ENCODE results near the gene CPT1B. TPM values are rescaled to one million over a fixed set of nuclear protein-coding genes. Genes with fewer than 3 reads are reported as not detected.

CPT1B gene
- total and polyA plus RNA-seq, 2 of the 4 experiments (the other 2 are of a cell fraction) = 0.36 to 1.8 TPM

DNA sequence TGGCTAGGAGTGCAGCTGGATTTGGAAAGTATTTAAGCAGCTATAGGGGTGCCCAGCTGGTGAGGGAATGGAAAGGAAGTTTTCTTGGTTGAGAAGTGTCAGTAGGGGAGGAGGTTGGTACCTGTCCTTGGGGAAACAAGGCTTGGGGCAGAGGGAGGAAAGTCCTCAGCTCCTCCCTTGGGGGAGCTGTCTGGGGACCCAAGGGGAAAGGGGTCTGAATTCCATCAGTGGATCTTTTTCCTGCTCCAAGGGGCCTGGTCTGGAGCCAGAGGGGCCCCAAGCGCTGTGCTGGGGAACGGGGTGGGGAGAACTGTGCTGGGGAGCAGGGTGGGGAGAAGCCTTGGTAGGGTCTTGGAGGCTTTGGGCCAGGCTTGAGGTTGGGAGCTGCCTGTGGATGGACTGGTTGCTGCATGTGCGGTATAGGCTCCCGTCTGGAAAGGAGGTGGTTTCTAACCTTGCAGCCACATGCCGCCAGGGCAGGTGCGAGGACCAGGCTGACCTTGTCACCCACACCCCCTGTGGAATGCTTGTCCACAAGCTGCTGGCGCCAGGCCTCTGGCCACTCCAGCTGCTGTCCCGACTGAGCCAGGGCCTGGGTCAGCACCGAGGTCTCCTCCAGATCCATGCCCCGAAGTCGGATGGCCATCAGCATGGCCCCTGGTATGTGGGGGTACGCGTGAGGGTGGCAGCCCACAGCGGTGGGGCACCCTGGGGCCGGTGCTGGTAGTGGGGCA is 49.4 kb downstream of the CPT1B start (continued):
- no peak for TF ChIP-seq CEBPB (IDR thresholded peaks at IDR 0.05; ENCODE audit: low read depth, low read length)

DNA sequence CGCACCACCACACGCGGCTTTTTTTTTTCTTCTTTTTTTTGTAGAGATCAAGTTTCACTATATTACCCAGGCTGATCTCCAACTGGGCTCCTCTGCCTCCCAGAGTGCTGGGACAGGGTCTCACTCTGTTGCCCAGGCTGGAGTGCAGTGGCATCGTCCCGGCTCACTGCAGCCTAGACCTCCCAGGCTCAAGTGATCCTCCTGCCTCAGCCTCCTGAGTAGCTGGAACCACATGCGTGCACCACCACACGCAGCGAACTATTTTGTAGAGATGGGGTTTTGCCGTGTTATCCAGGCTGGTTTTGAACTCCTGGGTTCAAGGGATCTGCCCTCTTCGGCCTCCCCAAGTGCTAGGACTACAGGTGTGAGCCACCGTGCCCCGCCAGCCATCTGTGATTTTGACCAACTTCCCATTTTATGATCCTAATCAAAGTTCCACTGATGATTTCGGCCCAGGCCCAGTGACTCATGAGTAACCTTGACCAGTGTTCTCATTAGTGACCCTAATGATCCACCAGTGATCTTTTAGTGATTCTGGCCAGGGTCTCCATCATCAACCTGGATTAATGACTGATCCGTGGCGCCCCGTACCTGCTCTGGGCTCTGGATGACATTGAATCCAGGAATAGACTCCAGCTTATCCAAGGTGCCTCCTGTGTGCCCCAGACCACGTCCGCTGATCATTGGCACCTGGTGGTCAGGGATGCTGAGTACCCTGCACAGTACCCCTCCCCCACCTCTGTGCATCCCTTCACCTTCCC is 50.1 kb downstream of the CPT1B start:
- Histone ChIP-seq H4K91ac (ENCODE audit: insufficient read depth, low read depth, low read length) (no peak overlapping the region), H3K4me1 (ENCODE audit: control insufficient read depth, insufficient read depth, low read length) (peaks cover 24% of the 10 kb centered on the region), H2BK20ac (ENCODE audit: low read depth, low read length) (no peak overlapping the region), H2AK9ac (replicated peaks; ENCODE audit: low read depth, low read length, poor library complexity) (no peak overlapping the region), H3K4me3 (ENCODE audit: insufficient read depth, low read depth, low read length) (no peak overlapping the region), H2AK5ac (ENCODE audit: low read depth, low read length) (peak overlapping the region; percentile 27; the same call in 1 of the 2 replicates), H2BK15ac (ENCODE audit: low read depth, low read length) (no peak overlapping the region), H3K23ac (ENCODE audit: low read depth, low read length) (no peak overlapping the region), H3K14ac (replicated peaks; ENCODE audit: low read depth, low read length) (no peak overlapping the region), H3K18ac (ENCODE audit: low read depth, low read length) (no peak overlapping the region), H4K5ac (ENCODE audit: low read depth, low read length) (no peak overlapping the region), H4K8ac (ENCODE audit: low read depth in 2 of 2, low read length in 2 of 2) (no peak overlapping the region), H3K27ac (ENCODE audit: insufficient read depth, low read length) (no peak overlapping the region), H3K4ac (ENCODE audit: low read depth, low read length) (no peak overlapping the region), H4K20me1 (ENCODE audit: insufficient read depth, low read length) (peaks cover 16% of the 10 kb centered on the region), H3K56ac (ENCODE audit: extremely low read depth, insufficient read depth, low read length) (no peak overlapping the region), H3K79me1 (ENCODE audit: low read depth in 1 of 2, low read length in 2 of 2) (peaks cover 11 to 39% of the 10 kb centered on the region in 2 experiments), H3K36me3 (ENCODE audit: control insufficient read depth, insufficient read depth, low read length) (peaks cover 11% of the 10 kb centered on the region), H2BK5ac (ENCODE audit: low read depth, low read length, poor library complexity, severe bottlenecking) (no peak overlapping the region), H3K9ac (ENCODE audit: low read depth, low read length) (no peak overlapping the region), H2BK120ac (ENCODE audit: low read depth, low read length) (no peak overlapping the region), H3K9me1 (ENCODE audit: insufficient read depth, low read length) (peaks cover 15% of the 10 kb centered on the region), H2AFZ (replicated peaks; ENCODE audit: low read length, poor library complexity) (peak overlapping the region; percentile 10), H3K9me3 (ENCODE audit: control insufficient read depth, insufficient read depth, low read length) (no peaks in the 10 kb centered on the region), H3K4me2 (ENCODE audit: low read depth, low read length) (no peak overlapping the region), H3K27me3 (ENCODE audit: control insufficient read depth, insufficient read depth, low read length) (peaks cover 5% of the 10 kb centered on the region; the same call in 1 of the 2 replicates)
- POLR2A ChIA-PET (ENCODE audit: unreplicated experiment) = no interaction called here
- no TSS peak for BruUV-seq (replicated peaks)
- WGBS, 2 experiments (ENCODE audit: extremely low coverage in 2 of 2, insufficient read length in 1 of 2) = 97% methylated on average over 9 of the region's 18 CpGs; no CpG with 5 or more reads in 1 of the 2 experiments
- DNase-seq = no peak
- no peak for ATAC-seq (ENCODE audit: low read depth)
- CTCF ChIA-PET = no interaction called here
- dilution Hi-C loops (cut with HindIII; ENCODE audit: low sequenced_read_pairs, unreplicated experiment) = no loop called here
- in situ Hi-C loops (cut with MboI; ENCODE audit: low sequenced_read_pairs) = loop anchor here (5.0 kb wide), 1 partner anchor 49 kb away; the partner anchor contains the start of gene CPT1B
- intact Hi-C loops (cut with micrococcal nuclease) = loop anchor here (5.0 kb wide), 1 partner anchor 54 kb away; the partner anchor contains the start of gene CHKB
- no peak for TF ChIP-seq MAZ (IDR thresholded peaks at IDR 0.05; ENCODE audit: borderline replicate concordance, low read depth, low read length)
- TF ChIP-seq RAD21 (IDR thresholded peaks at IDR 0.05; ENCODE audit: low read length) = no peak
- TF ChIP-seq RFX5 (IDR thresholded peaks at IDR 0.05; ENCODE audit: low read depth, low read length) = no peak
- TF ChIP-seq NFE2L2 (IDR thresholded peaks at IDR 0.05; ENCODE audit: low read depth, low read length) = no peak
- TF ChIP-seq BHLHE40 (IDR thresholded peaks at IDR 0.05; ENCODE audit: low read depth, low read length) = no peak
- no peak for TF ChIP-seq RCOR1 (IDR thresholded peaks at IDR 0.05; ENCODE audit: insufficient replicate concordance, low read length)
- TF ChIP-seq SMC3 (IDR thresholded peaks at IDR 0.05; ENCODE audit: low read depth, low read length) = no peak
- no peak for TF ChIP-seq POLR2A (IDR thresholded peaks at IDR 0.05; ENCODE audit: low read depth, low read length)
- TF ChIP-seq CHD1 (IDR thresholded peaks at IDR 0.05; ENCODE audit: low read depth, low read length) = no peak
- no peak for TF ChIP-seq MAFK (IDR thresholded peaks at IDR 0.05; ENCODE audit: low read depth, low read length)
- TF ChIP-seq, protein P1, sequence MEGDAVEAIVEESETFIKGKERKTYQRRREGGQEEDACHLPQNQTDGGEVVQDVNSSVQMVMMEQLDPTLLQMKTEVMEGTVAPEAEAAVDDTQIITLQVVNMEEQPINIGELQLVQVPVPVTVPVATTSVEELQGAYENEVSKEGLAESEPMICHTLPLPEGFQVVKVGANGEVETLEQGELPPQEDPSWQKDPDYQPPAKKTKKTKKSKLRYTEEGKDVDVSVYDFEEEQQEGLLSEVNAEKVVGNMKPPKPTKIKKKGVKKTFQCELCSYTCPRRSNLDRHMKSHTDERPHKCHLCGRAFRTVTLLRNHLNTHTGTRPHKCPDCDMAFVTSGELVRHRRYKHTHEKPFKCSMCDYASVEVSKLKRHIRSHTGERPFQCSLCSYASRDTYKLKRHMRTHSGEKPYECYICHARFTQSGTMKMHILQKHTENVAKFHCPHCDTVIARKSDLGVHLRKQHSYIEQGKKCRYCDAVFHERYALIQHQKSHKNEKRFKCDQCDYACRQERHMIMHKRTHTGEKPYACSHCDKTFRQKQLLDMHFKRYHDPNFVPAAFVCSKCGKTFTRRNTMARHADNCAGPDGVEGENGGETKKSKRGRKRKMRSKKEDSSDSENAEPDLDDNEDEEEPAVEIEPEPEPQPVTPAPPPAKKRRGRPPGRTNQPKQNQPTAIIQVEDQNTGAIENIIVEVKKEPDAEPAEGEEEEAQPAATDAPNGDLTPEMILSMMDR (conservative IDR thresholded peaks at IDR 0.05; ENCODE audit: low read depth, low read length) = no peak
- no peak for TF ChIP-seq FOS (IDR thresholded peaks at IDR 0.05; ENCODE audit: low read depth, low read length)
- no peak for TF ChIP-seq MXI1 (IDR thresholded peaks at IDR 0.05; ENCODE audit: borderline replicate concordance, low read depth, low read length)

Measured in IMR-90 (cell line).